Measurements from ENCODE around the gene MTRF1. TPM values are rescaled to one million over a fixed set of nuclear protein-coding genes. Genes with fewer than 3 reads are reported as not detected.

MTRF1 gene
- total RNA-seq, 1 experiment from 2014 or later, result 13.7 TPM

- Histone ChIP-seq H3K36me3 (ENCODE audit: control insufficient read depth, insufficient read depth, low read length) (no peaks in the 10 kb centered on the region), H3K4me3 (ENCODE audit: low read depth in 2 of 2, low read length in 2 of 2) (no peak overlapping the region), H3K9me3 (ENCODE audit: control insufficient read depth, insufficient read depth, low read depth, low read length) (no peaks in the 10 kb centered on the region), H3K4me1 (ENCODE audit: control insufficient read depth, insufficient read depth, low read length) (no peaks in the 10 kb centered on the region), H3K27ac (ENCODE audit: low read length) (no peak overlapping the region), H3K27me3 (ENCODE audit: control insufficient read depth, insufficient read depth, low read length) (no peaks in the 10 kb centered on the region)
- ATAC-seq, result no peak
- no TSS peak for BruUV-seq (replicated peaks)
- ChIA-PET POLR2A (no interaction called here), CTCF (interaction anchor here (0.7 kb wide), 1 partner anchor 120 kb away, joined by 4 read pairs; no protein-coding TSS in a partner anchor)
- intact Hi-C loops (cut with micrococcal nuclease; ENCODE audit: unreplicated experiment), result no loop called here
- DNase-seq (ENCODE audit: low read depth, low spot score), result no peak
- in situ Hi-C loops (cut with HindIII; ENCODE audit: low pct_unique_long_range_greater_than_20kb, low sequenced_read_pairs), result no loop called here
- TF ChIP-seq TCF7L2 (IDR thresholded peaks at IDR 0.05; ENCODE audit: low read depth, low read length) (no peak), POLR2AphosphoS5 (IDR thresholded peaks at IDR 0.05; ENCODE audit: low read depth, low read length) (no peak), SIN3A (IDR thresholded peaks at IDR 0.05; ENCODE audit: borderline replicate concordance, insufficient read depth, low read depth, low read length) (no peak)
Measured at GRCh38 chr13:41236369-41236768, 27.0 kb downstream of the MTRF1 start.

GRCh38 chr13:41232578-41233480 lies 30.5 kb downstream of the MTRF1 start:
- H3K4me3 ChIP-seq (ENCODE audit: low read depth in 2 of 2, low read length in 2 of 2), result no peak overlapping the region
- ChIA-PET CTCF (no interaction called here), POLR2A (interaction anchor here (0.6 kb wide), 1 partner anchor 164 kb away, joined by 14 read pairs; no protein-coding TSS in a partner anchor)
- H3K36me3 ChIP-seq (ENCODE audit: control insufficient read depth, insufficient read depth, low read length), result no peaks in the 10 kb centered on the region
- no peaks in the 10 kb centered on the region for H3K27me3 ChIP-seq (ENCODE audit: control insufficient read depth, insufficient read depth, low read length)
- DNase-seq (ENCODE audit: low read depth, low spot score) (no peak), ATAC-seq (no peak)
- H3K4me1 ChIP-seq (ENCODE audit: control insufficient read depth, insufficient read depth, low read length), result no peaks in the 10 kb centered on the region
- in situ Hi-C loops (cut with HindIII; ENCODE audit: low pct_unique_long_range_greater_than_20kb, low sequenced_read_pairs), result no loop called here
- no TSS peak for BruUV-seq (replicated peaks)
- intact Hi-C loops (cut with micrococcal nuclease; ENCODE audit: unreplicated experiment), result no loop called here
- H3K27ac ChIP-seq (ENCODE audit: low read length), result no peak overlapping the region
- H3K9me3 ChIP-seq (ENCODE audit: control insufficient read depth, insufficient read depth, low read depth, low read length), result no peaks in the 10 kb centered on the region
- TF ChIP-seq POLR2AphosphoS5 (IDR thresholded peaks at IDR 0.05; ENCODE audit: low read depth, low read length) (no peak), SIN3A (IDR thresholded peaks at IDR 0.05; ENCODE audit: borderline replicate concordance, insufficient read depth, low read depth, low read length) (no peak), TCF7L2 (IDR thresholded peaks at IDR 0.05; ENCODE audit: low read depth, low read length) (no peak), REST (IDR thresholded peaks at IDR 0.05; ENCODE audit: insufficient read depth in 1 of 2, low read depth in 2 of 2, low read length in 1 of 2) (no peak), CTCF (IDR thresholded peaks at IDR 0.05) (no peak)

GRCh38 chr13:41231786-41232185 lies 31.6 kb downstream of the MTRF1 start:
- H3K9me3 ChIP-seq (ENCODE audit: control insufficient read depth, insufficient read depth, low read depth, low read length), result no peaks in the 10 kb centered on the region
- CTCF ChIA-PET, result no interaction called here
- intact Hi-C loops (cut with micrococcal nuclease; ENCODE audit: unreplicated experiment), result no loop called here
- DNase-seq (ENCODE audit: low read depth, low spot score) (no peak), ATAC-seq (no peak)
- H3K4me3 ChIP-seq (ENCODE audit: low read depth in 2 of 2, low read length in 2 of 2), result no peak overlapping the region
- in situ Hi-C loops (cut with HindIII; ENCODE audit: low pct_unique_long_range_greater_than_20kb, low sequenced_read_pairs), result no loop called here
- no peaks in the 10 kb centered on the region for H3K36me3 ChIP-seq (ENCODE audit: control insufficient read depth, insufficient read depth, low read length)
- POLR2A ChIA-PET, result interaction anchor here (0.6 kb wide), 1 partner anchor 163 kb away, joined by 14 read pairs; no protein-coding TSS in a partner anchor
- no peaks in the 10 kb centered on the region for H3K27me3 ChIP-seq (ENCODE audit: control insufficient read depth, insufficient read depth, low read length)
- H3K4me1 ChIP-seq (ENCODE audit: control insufficient read depth, insufficient read depth, low read length), result no peaks in the 10 kb centered on the region
- no TSS peak for BruUV-seq (replicated peaks)
- no peak overlapping the region for H3K27ac ChIP-seq (ENCODE audit: low read length)
- TF ChIP-seq SIN3A (IDR thresholded peaks at IDR 0.05; ENCODE audit: borderline replicate concordance, insufficient read depth, low read depth, low read length) (no peak), TCF7L2 (IDR thresholded peaks at IDR 0.05; ENCODE audit: low read depth, low read length) (no peak), REST (IDR thresholded peaks at IDR 0.05; ENCODE audit: insufficient read depth in 1 of 2, low read depth in 2 of 2, low read length in 1 of 2) (no peak), CTCF (IDR thresholded peaks at IDR 0.05) (no peak), POLR2AphosphoS5 (IDR thresholded peaks at IDR 0.05; ENCODE audit: low read depth, low read length) (no peak)

Measured in Panc1 (cell line).